Measurements from ENCODE around the gene PISD. TPM values are rescaled to one million over a fixed set of nuclear protein-coding genes. Genes with fewer than 3 reads are reported as not detected.

PISD gene
- total and polyA plus RNA-seq, 12 donors = 25.1 to 99.5 (median 64.8) TPM

GRCh38 chr22:31588970-31589675, 72.9 kb downstream of the PISD start:
- H3K36me3 ChIP-seq (replicated peaks in 1 of 2) = peaks cover 0 to 13% of the 10 kb centered on the region in 2 donors
- 88 to 92% (median 91%) methylated on average over 6 of the region's 6 CpGs for WGBS, 4 donors
- H3K9me3 ChIP-seq (replicated peaks in 1 of 3) = no peaks in the 10 kb centered on the region
- intact Hi-C loops (cut with DNase I) = no loop called here
- TF ChIP-seq CTCF (IDR thresholded peaks at IDR 0.05) (no peak), POLR2A (IDR thresholded peaks at IDR 0.05) (no peak)
- DNase-seq = peak in 1 of 7 donors; percentile 43
- H3K4me1 ChIP-seq (replicated peaks in 1 of 2) = peaks cover 4 to 8% of the 10 kb centered on the region in 2 donors
- H3K4me3 ChIP-seq = no peak overlapping the region
- H3K27ac ChIP-seq = no peak overlapping the region
- no peaks in the 10 kb centered on the region for H3K27me3 ChIP-seq

GRCh38 chr22:31586137-31586920, 75.7 kb downstream of the PISD start:
- Histone ChIP-seq H3K4me1 (replicated peaks in 1 of 2) (peaks cover 10 to 13% of the 10 kb centered on the region in 2 donors), H3K36me3 (replicated peaks in 1 of 2) (peaks cover 0 to 13% of the 10 kb centered on the region in 2 donors), H3K27me3 (no peaks in the 10 kb centered on the region), H3K9me3 (replicated peaks in 1 of 3) (no peaks in the 10 kb centered on the region), H3K27ac (peak overlapping the region in 3 of 5 donors; percentile 39 to 89 (median 65)), H3K4me3 (no peak overlapping the region)
- intact Hi-C loops (cut with DNase I) = no loop called here
- DNase-seq = peak in 3 of 7 donors; percentile 5 to 65 (median 28)
- no peak for TF ChIP-seq CTCF (IDR thresholded peaks at IDR 0.05)
- 69 to 80% (median 77%) methylated on average over 7 of the region's 7 CpGs for WGBS, 4 donors

GRCh38 chr22:31585161-31585859, 76.7 kb downstream of the PISD start:
- 48 to 61% (median 56%) methylated on average over 3 of the region's 3 CpGs for WGBS, 4 donors
- Histone ChIP-seq H3K4me3 (no peak overlapping the region), H3K9me3 (replicated peaks in 1 of 3) (no peaks in the 10 kb centered on the region), H3K27ac (peak overlapping the region in 4 of 5 donors; percentile 1 to 89 (median 52)), H3K36me3 (replicated peaks in 1 of 2) (peaks cover 0 to 13% of the 10 kb centered on the region in 2 donors), H3K27me3 (no peaks in the 10 kb centered on the region), H3K4me1 (replicated peaks in 1 of 2) (peaks cover 10 to 13% of the 10 kb centered on the region in 2 donors)
- TF ChIP-seq POLR2A (IDR thresholded peaks at IDR 0.05) (no peak), CTCF (IDR thresholded peaks at IDR 0.05) (no peak)
- intact Hi-C loops (cut with DNase I) = no loop called here
- DNase-seq = peak in 1 of 7 donors; percentile 24

GRCh38 chr22:31584804-31585160, 77.2 kb downstream of the PISD start:
- no peak for DNase-seq
- peaks cover 10 to 13% of the 10 kb centered on the region in 2 donors for H3K4me1 ChIP-seq (replicated peaks in 1 of 2)
- H3K27ac ChIP-seq = peak overlapping the region in 3 of 5 donors; percentile 1 to 89 (median 39)
- intact Hi-C loops (cut with DNase I) = no loop called here
- TF ChIP-seq CTCF (IDR thresholded peaks at IDR 0.05) (no peak), POLR2A (IDR thresholded peaks at IDR 0.05) (no peak)
- peaks cover 0 to 13% of the 10 kb centered on the region in 2 donors for H3K36me3 ChIP-seq (replicated peaks in 1 of 2)
- no peak overlapping the region for H3K4me3 ChIP-seq
- H3K27me3 ChIP-seq = no peaks in the 10 kb centered on the region
- WGBS, 4 donors = 88 to 92% (median 90%) methylated on average over 5 of the region's 5 CpGs
- no peaks in the 10 kb centered on the region for H3K9me3 ChIP-seq (replicated peaks in 1 of 3)

All from adrenal gland (tissue), 12 donors.